Ovary (tissue), 9 donors: ENCODE data around the gene SPEG. TPM values are rescaled to one million over a fixed set of nuclear protein-coding genes. Genes with fewer than 3 reads are reported as not detected.

Experiments used
- DNase-seq, 5 donors: peaks; one replicate each; pipeline ENCODE4 v3.0.0-alpha.2; 2019 to 2020
- H3K27ac ChIP-seq, 2 donors: fragments of 200-600 bp; one replicate each; pipeline versions ENCODE4 v1.5.1 to v1.8.0; 2019 to 2022
- H3K27me3 ChIP-seq: fragments of 200-600 bp; one replicate; pipeline ENCODE4 v1.8.0; 2022
- H3K36me3 ChIP-seq: fragments of 200-600 bp; sonication (generic); one replicate; pipeline ENCODE4 v1.5.1; 2019
- H3K4me1 ChIP-seq: one replicate; pipeline ENCODE4 v1.8.1; 2013; ENCODE audit warnings: mild to moderate bottlenecking, moderate library complexity; ENCODE audit not compliant: insufficient read depth
- H3K4me3 ChIP-seq: fragments of 200-600 bp; sonication (generic); one replicate; pipeline ENCODE4 v1.5.1; 2017
- H3K9me3 ChIP-seq, 2 donors: fragments of 200-600 bp in 1 of 2; sonication (generic) in 1 of 2; one replicate each; pipeline versions ENCODE4 v1.5.1 to v1.8.1; 2013 to 2019; ENCODE audit warnings: mild to moderate bottlenecking in 1 of 2, moderate library complexity in 1 of 2
- CTCF ChIP-seq, 3 donors: fragments of 450-650 bp in 2 of 3; fragments of 200-600 bp in 1 of 3; IDR thresholded peaks; one replicate each; pipeline versions ENCODE4 v1.5.1 to v1.8.0; 2016 to 2022; ENCODE audit warnings: antibody characterized with exemption in 3 of 3, mild to moderate bottlenecking in 1 of 3
- EP300 ChIP-seq: sonication (generic); formaldehyde crosslinking; IDR thresholded peaks from one replicate; pipeline ENCODE4 v1.6.1; 2017; ENCODE audit warnings: antibody characterized with exemption
- POLR2A ChIP-seq: fragments of 450-650 bp; IDR thresholded peaks from one replicate; pipeline ENCODE4 v1.6.1; 2017; ENCODE audit warnings: antibody characterized with exemption, mild to moderate bottlenecking, moderate library complexity
- WGBS, 3 donors: extraction: QIAGEN DNeasy Blood & Tissue Kit in 1 of 3; methylation state at CpG; one replicate each; pipeline versions ENCODE4 v1.1.5 to v1.1.7; 2013 to 2017; 5-methylcytosine and 5-hydroxymethylcytosine counted together
- intact Hi-C, 4 donors: fragments of 100-400 bp; cut with DNase I; formaldehyde crosslinking; loops; one replicate each; pipeline versions ENCODE4 v1.11.0 to v1.15.1; 2022 to 2023
- polyA plus RNA-seq, 2 donors: library from polyadenylated mRNA; stranded (reverse); fragments of 200-250 nt in 1 of 2; fragments of 350-450 nt in 1 of 2; fragmentation: Illumina TruSeq in 1 of 2; extraction: RNeasy Lipid Tissue Mini Kit (QIAGEN cat#74804) in 1 of 2; gene quantifications; one replicate each; pipeline ENCODE4 v1.2.3, GENCODE V29; 2013 to 2014
- total RNA-seq, 7 donors: library from RNA; depleted of rRNA in 2 of 7; stranded (reverse); fragments of >200 nt in 2 of 7; fragmentation: NEBNext Ultra II Directional in 3 of 7; extraction: Animal tissue kit (Norgen Biotek cat#: 25700) in 3 of 7; gene quantifications; one replicate each; pipeline versions ENCODE4 v1.1.0 to v1.2.4, GENCODE V29; 2016 to 2023
- donor health status: DM: no; HTN: no; CAD: no; lungs with moderate emphysema.
- donor health status: DM: no; HTN: no; CAD: no.
- donor health status: Bipolar disorder and iron deficiency.
- donor health status: DM: yes; HTN: yes; CAD: no.
- donor health status: DM: no; HTN: no; CAD: no.
- donor health status: DM: yes; HTN: yes; CAD: no.

The SPEG gene
- total and polyA plus RNA-seq, 9 donors, result 9.9 to 79.7 (median 29.6) TPM

- Histone ChIP-seq H3K36me3 (no peaks in the 10 kb centered on the region), H3K4me3 (no peak overlapping the region), H3K4me1 (peaks cover 16% of the 10 kb centered on the region), H3K27ac (no peak overlapping the region), H3K9me3 (no peaks in the 10 kb centered on the region), H3K27me3 (no peaks in the 10 kb centered on the region)
- TF ChIP-seq EP300 (no peak), CTCF (IDR thresholded peaks at IDR 0.05) (no peak), POLR2A (no peak)
- intact Hi-C loops, result loop anchor here in 1 of 4 donors (5.0 kb wide), 1 partner anchor 55 kb away; no protein-coding TSS in a partner anchor
- peak in 1 of 5 donors; percentile 7 for DNase-seq
- 91 to 94% (median 94%) methylated on average over 9 of the region's 9 CpGs for WGBS, 3 donors
Observed at GRCh38 chr2:219462349-219462748, 27.7 kb downstream of the SPEG start.

GRCh38 chr2:219464286-219465032, 29.8 kb downstream of the SPEG start:
- intact Hi-C loops, result loop anchor here in 1 of 4 donors (5.0 kb wide), 1 partner anchor 57 kb away; no protein-coding TSS in a partner anchor
- Histone ChIP-seq H3K27me3 (no peaks in the 10 kb centered on the region), H3K9me3 (no peaks in the 10 kb centered on the region), H3K4me1 (peaks cover 15% of the 10 kb centered on the region), H3K4me3 (no peak overlapping the region), H3K36me3 (no peaks in the 10 kb centered on the region), H3K27ac (no peak overlapping the region)
- peak in 1 of 5 donors; percentile 6 for DNase-seq
- 88 to 94% (median 89%) methylated on average over 21 of the region's 21 CpGs for WGBS, 3 donors
- TF ChIP-seq CTCF (IDR thresholded peaks at IDR 0.05) (no peak), EP300 (no peak), POLR2A (no peak)

GRCh38 chr2:219465659-219466561, 31.3 kb downstream of the SPEG start:
- H3K27me3 ChIP-seq, result no peaks in the 10 kb centered on the region
- intact Hi-C loops, result no loop called here
- DNase-seq, result no peak
- H3K36me3 ChIP-seq, result no peaks in the 10 kb centered on the region
- peaks cover 4% of the 10 kb centered on the region for H3K4me1 ChIP-seq
- H3K27ac ChIP-seq, result no peak overlapping the region
- H3K4me3 ChIP-seq, result no peak overlapping the region
- 85 to 87% (median 86%) methylated on average over 44 to 47 of the region's 47 CpGs for WGBS, 3 donors
- TF ChIP-seq EP300 (no peak), POLR2A (no peak), CTCF (IDR thresholded peaks at IDR 0.05) (no peak)
- no peaks in the 10 kb centered on the region for H3K9me3 ChIP-seq

- no peak for TF ChIP-seq EP300
- no peak for TF ChIP-seq CTCF (IDR thresholded peaks at IDR 0.05)
- TF ChIP-seq POLR2A, result no peak
- no peaks in the 10 kb centered on the region for H3K27me3 ChIP-seq
- intact Hi-C loops, result no loop called here
- WGBS, 3 donors, result 73 to 77% (median 75%) methylated on average over 28 of the region's 28 CpGs
- no peaks in the 10 kb centered on the region for H3K9me3 ChIP-seq
- no peaks in the 10 kb centered on the region for H3K36me3 ChIP-seq
- no peak overlapping the region for H3K27ac ChIP-seq
- H3K4me1 ChIP-seq, result no peaks in the 10 kb centered on the region
- no peak overlapping the region for H3K4me3 ChIP-seq
- no peak for DNase-seq
Observed at GRCh38 chr2:219466816-219467735, 32.4 kb downstream of the SPEG start.
